PFSK-1 (cell line): Measurements from ENCODE around the gene CXXC5.

Experiments used
- FOXP2 ChIP-seq: optimal IDR thresholded peaks from 2 replicates; pipeline ENCODE3; 2011; ENCODE audit warnings: borderline replicate concordance, control low read depth, inconsistent platforms; ENCODE audit not compliant: insufficient read depth; ENCODE audit errors: extremely low read length, extremely low read depth
- POLR2AphosphoS5 ChIP-seq: IDR thresholded peaks from 2 replicates; pipeline ENCODE4 v1.6.1; 2012; ENCODE audit warnings: low read depth, mild to moderate bottlenecking, control low read depth, low read length, moderate library complexity
- REST ChIP-seq, 2 experiments: IDR thresholded peaks; 2 replicates each; pipeline versions ENCODE4 v1.6.1 to v1.8.0; 2011 to 2012; ENCODE audit warnings: low read depth in 2 of 2, low read length in 2 of 2, control low read depth in 1 of 2, inconsistent platforms in 1 of 2, mild to moderate bottlenecking in 1 of 2, moderate library complexity in 1 of 2; ENCODE audit not compliant: insufficient read depth in 1 of 2
- SIN3A ChIP-seq: IDR thresholded peaks from 2 replicates; pipeline ENCODE4 v1.6.1; 2012; ENCODE audit warnings: mild to moderate bottlenecking, low read length, moderate library complexity, borderline replicate concordance; ENCODE audit not compliant: insufficient read depth
- TAF1 ChIP-seq: IDR thresholded peaks from 2 replicates; pipeline ENCODE4 v1.6.1; 2012; ENCODE audit warnings: low read length, control low read depth, borderline replicate concordance; ENCODE audit not compliant: insufficient read depth

CXXC5 gene

GRCh38 chr5:139676951-139677735 lies 29.0 kb downstream of the CXXC5 start:
- no peak for TF ChIP-seq POLR2AphosphoS5
- TF ChIP-seq REST (IDR thresholded peaks at IDR 0.05; ENCODE audit: insufficient read depth in 1 of 2, low read depth in 2 of 2, low read length in 2 of 2): no peak
- no peak for TF ChIP-seq TAF1
- no peak for TF ChIP-seq SIN3A
- TF ChIP-seq FOXP2: no peak

GRCh38 chr5:139677736-139678613 lies 29.8 kb downstream of the CXXC5 start:
- TF ChIP-seq FOXP2 (no peak), POLR2AphosphoS5 (no peak), TAF1 (no peak), SIN3A (no peak), REST (IDR thresholded peaks at IDR 0.05; ENCODE audit: insufficient read depth in 1 of 2, low read depth in 2 of 2, low read length in 2 of 2) (no peak)

GRCh38 chr5:139678751-139679750 lies 30.9 kb downstream of the CXXC5 start:
- TF ChIP-seq TAF1: no peak
- no peak for TF ChIP-seq SIN3A
- no peak for TF ChIP-seq POLR2AphosphoS5
- no peak for TF ChIP-seq REST (IDR thresholded peaks at IDR 0.05; ENCODE audit: insufficient read depth in 1 of 2, low read depth in 2 of 2, low read length in 2 of 2)
- TF ChIP-seq FOXP2: no peak

GRCh38 chr5:139680368-139681111 lies 32.4 kb downstream of the CXXC5 start:
- TF ChIP-seq SIN3A: no peak
- TF ChIP-seq REST (IDR thresholded peaks at IDR 0.05; ENCODE audit: insufficient read depth in 1 of 2, low read depth in 2 of 2, low read length in 2 of 2): no peak
- no peak for TF ChIP-seq FOXP2
- no peak for TF ChIP-seq TAF1
- no peak for TF ChIP-seq POLR2AphosphoS5
